ENCODE measurements around the gene SLC27A6.

Gene SLC27A6

DNA sequence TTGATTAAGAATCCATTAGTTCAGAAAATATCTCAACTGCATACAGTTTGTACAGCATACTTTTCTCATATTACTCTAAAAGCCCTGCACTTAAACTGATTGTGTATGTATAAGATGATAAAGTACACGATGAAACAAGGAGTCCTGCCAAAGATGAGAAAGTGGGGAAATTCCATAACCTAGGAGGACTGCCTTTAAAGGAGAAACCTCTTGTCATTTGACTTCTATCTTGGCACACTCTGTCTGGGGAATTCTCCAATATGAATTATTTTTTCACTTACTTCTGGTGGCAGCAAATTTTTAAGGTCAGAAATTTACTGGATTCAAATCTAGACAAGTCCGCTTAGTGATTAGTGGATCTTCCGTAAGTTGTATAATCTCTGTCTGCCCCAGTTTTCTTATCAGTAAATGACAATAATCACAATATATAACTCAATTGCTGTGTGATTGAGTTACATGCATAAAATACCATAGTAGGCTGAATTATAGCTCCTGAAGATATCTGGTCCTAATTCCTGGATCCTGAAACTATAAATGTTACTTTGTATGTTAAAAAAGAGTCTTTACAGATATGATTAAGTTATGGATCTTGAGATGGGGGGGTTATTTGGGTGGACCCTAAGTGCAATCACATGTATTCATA is 112.3 kb downstream of the SLC27A6 start:
- no peak overlapping the region for H3K27ac ChIP-seq (ENCODE audit: low read depth, low read length)
- H3K27me3 ChIP-seq (ENCODE audit: control insufficient read depth in 5 of 5, insufficient read depth in 4 of 5, low read length in 5 of 5), result no peaks in the 10 kb centered on the region
- no peak overlapping the region for H3K9ac ChIP-seq (ENCODE audit: low read length in 5 of 5)
- H3K4me3 ChIP-seq (ENCODE audit: low read depth in 1 of 5, low read length in 5 of 5), result no peak overlapping the region
- peaks cover 0 to 20% (median 5%) of the 10 kb centered on the region in 5 donors for H3K4me1 ChIP-seq (ENCODE audit: control insufficient read depth in 5 of 5, insufficient read depth in 5 of 5, low read length in 5 of 5)
- no peaks in the 10 kb centered on the region for H3K9me3 ChIP-seq (ENCODE audit: control insufficient read depth in 5 of 5, low read length in 5 of 5)
- H3K36me3 ChIP-seq (ENCODE audit: control insufficient read depth in 5 of 5, insufficient read depth in 5 of 5, low read length in 5 of 5), result no peaks in the 10 kb centered on the region

DNA sequence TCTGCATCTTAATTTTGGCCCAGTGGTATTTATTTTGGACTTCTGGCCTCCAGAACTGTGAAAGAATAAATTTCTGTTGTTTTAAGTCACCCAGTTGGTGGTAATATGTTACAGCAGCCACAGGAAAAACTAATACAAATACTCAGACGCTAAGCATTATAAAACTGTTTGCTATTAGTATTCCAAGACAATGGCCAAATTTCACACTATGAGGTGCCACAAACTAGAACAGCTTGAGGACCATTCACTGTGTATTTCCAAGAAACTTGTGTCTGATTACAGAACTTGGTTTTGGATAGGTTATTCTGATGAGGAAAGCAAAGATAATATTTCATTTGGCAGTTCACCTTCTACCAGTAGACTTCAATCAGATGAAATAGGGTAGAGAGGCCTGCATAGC is 113.0 kb downstream of the SLC27A6 start:
- Histone ChIP-seq H3K9me3 (ENCODE audit: control insufficient read depth in 5 of 5, low read length in 5 of 5) (no peaks in the 10 kb centered on the region), H3K4me3 (ENCODE audit: low read depth in 1 of 5, low read length in 5 of 5) (no peak overlapping the region), H3K9ac (ENCODE audit: low read length in 5 of 5) (no peak overlapping the region), H3K27ac (ENCODE audit: low read depth, low read length) (no peak overlapping the region), H3K27me3 (ENCODE audit: control insufficient read depth in 5 of 5, insufficient read depth in 4 of 5, low read length in 5 of 5) (no peaks in the 10 kb centered on the region), H3K36me3 (ENCODE audit: control insufficient read depth in 5 of 5, insufficient read depth in 5 of 5, low read length in 5 of 5) (no peaks in the 10 kb centered on the region), H3K4me1 (ENCODE audit: control insufficient read depth in 5 of 5, insufficient read depth in 5 of 5, low read length in 5 of 5) (peaks cover 0 to 18% (median 5%) of the 10 kb centered on the region in 5 donors)

GRCh38 chr5:129078660-129079059 is 113.4 kb downstream of the SLC27A6 start:
- Histone ChIP-seq H3K36me3 (ENCODE audit: control insufficient read depth in 5 of 5, insufficient read depth in 5 of 5, low read length in 5 of 5) (no peaks in the 10 kb centered on the region), H3K9ac (ENCODE audit: low read length in 5 of 5) (no peak overlapping the region), H3K4me1 (ENCODE audit: control insufficient read depth in 5 of 5, insufficient read depth in 5 of 5, low read length in 5 of 5) (peaks cover 0 to 18% (median 5%) of the 10 kb centered on the region in 5 donors), H3K9me3 (ENCODE audit: control insufficient read depth in 5 of 5, low read length in 5 of 5) (no peaks in the 10 kb centered on the region), H3K27ac (ENCODE audit: low read depth, low read length) (peak overlapping the region; percentile 52), H3K27me3 (ENCODE audit: control insufficient read depth in 5 of 5, insufficient read depth in 4 of 5, low read length in 5 of 5) (no peaks in the 10 kb centered on the region), H3K4me3 (ENCODE audit: low read depth in 1 of 5, low read length in 5 of 5) (no peak overlapping the region)

DNA sequence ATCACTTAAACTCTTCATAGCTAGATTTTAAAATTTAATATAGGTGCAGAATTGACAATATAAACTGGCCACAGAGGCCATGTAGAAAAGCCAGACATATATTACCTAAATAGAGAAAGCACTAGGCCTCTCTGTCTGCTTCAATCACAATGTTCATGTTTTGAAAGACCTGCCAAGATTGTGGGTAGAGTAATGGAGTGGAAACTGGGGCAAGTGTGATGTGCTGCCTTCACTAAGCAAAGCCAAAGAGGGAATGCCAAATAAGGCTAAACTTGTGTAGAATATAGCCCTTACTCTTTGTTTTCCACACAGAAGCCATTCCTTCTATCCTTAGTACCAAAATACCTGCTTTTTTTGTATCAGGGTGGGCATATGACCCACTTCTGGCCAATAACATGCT is 114.2 kb downstream of the SLC27A6 start:
- Histone ChIP-seq H3K27me3 (ENCODE audit: control insufficient read depth in 5 of 5, insufficient read depth in 4 of 5, low read length in 5 of 5) (no peaks in the 10 kb centered on the region), H3K27ac (ENCODE audit: low read depth, low read length) (peak overlapping the region; percentile 52), H3K4me3 (ENCODE audit: low read depth in 1 of 5, low read length in 5 of 5) (no peak overlapping the region), H3K4me1 (ENCODE audit: control insufficient read depth in 5 of 5, insufficient read depth in 5 of 5, low read length in 5 of 5) (peaks cover 0 to 18% (median 5%) of the 10 kb centered on the region in 5 donors), H3K9ac (ENCODE audit: low read length in 5 of 5) (no peak overlapping the region), H3K9me3 (ENCODE audit: control insufficient read depth in 5 of 5, low read length in 5 of 5) (no peaks in the 10 kb centered on the region), H3K36me3 (ENCODE audit: control insufficient read depth in 5 of 5, insufficient read depth in 5 of 5, low read length in 5 of 5) (no peaks in the 10 kb centered on the region)

DNA sequence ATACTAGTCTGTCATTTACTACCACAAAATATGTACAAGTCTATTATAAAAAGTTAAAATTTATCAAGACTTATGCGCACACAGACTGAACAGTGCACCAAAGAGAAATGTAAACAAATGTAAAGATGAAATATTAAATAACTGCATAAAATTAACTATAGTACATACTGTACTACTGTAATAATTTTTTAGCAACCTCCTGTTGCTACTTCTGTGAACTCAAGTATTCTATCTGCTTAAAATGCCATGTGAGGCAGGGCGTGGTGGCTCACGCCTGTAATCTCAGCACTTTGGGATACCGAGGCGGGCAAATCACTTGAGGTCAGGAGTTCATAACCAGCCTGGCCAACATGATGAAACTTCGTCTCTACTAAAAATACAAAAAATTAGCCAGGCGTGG is 115.5 kb downstream of the SLC27A6 start:
- Histone ChIP-seq H3K4me3 (ENCODE audit: low read depth in 1 of 5, low read length in 5 of 5) (no peak overlapping the region), H3K9me3 (ENCODE audit: control insufficient read depth in 5 of 5, low read length in 5 of 5) (no peaks in the 10 kb centered on the region), H3K36me3 (ENCODE audit: control insufficient read depth in 5 of 5, insufficient read depth in 5 of 5, low read length in 5 of 5) (no peaks in the 10 kb centered on the region), H3K9ac (ENCODE audit: low read length in 5 of 5) (no peak overlapping the region), H3K27ac (ENCODE audit: low read depth, low read length) (no peak overlapping the region), H3K4me1 (ENCODE audit: control insufficient read depth in 5 of 5, insufficient read depth in 5 of 5, low read length in 5 of 5) (peaks cover 0 to 18% (median 5%) of the 10 kb centered on the region in 5 donors), H3K27me3 (ENCODE audit: control insufficient read depth in 5 of 5, insufficient read depth in 4 of 5, low read length in 5 of 5) (no peaks in the 10 kb centered on the region)

DNA sequence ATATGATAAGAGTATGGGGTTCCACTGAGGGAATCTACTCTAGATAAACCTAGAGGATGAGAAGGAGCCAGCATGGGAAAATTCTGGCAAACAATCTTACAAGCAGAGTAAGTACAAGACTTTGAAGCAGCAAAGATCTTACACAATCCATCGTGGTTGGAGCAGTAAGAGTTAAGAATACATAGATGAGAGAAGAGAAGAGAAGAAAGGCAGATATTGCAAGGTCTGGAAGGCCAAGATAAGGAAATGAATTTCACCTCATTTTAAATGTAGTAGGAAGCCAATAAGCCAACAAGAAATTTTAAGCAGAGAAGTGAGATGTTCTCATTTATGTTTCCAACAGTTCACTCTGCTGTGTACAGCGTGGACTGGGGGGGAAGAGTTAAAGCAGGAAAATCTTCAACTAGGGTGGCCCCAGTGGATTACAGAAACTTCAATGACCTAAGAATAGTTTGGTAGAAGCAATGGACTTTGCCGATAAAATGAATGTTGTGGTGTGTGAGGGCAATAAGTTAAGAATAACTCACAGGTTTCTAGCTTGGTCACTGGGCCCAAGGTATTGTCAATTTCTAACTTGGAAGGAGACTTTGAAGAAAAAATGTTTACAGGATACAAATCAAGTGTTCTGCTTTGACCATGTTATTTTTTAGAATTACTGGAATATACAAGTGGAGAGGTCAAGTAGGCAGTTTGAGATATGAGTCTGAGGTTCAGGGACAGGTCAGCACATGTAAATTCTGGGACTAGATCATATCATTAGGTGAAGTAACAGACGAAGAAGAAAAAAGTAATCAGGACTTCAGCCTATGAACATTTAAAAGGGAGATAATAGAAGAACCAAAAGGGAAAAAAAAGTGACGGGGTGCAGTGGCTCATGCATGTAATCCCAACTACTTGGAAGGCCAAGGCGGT is 117.2 kb downstream of the SLC27A6 start:
- no peak overlapping the region for H3K9ac ChIP-seq (ENCODE audit: low read length in 5 of 5)

More for the DNA sequence above, 117.2 kb downstream of the SLC27A6 start:
- H3K27ac ChIP-seq (ENCODE audit: low read depth, low read length), result no peak overlapping the region
- H3K36me3 ChIP-seq (ENCODE audit: control insufficient read depth in 5 of 5, insufficient read depth in 5 of 5, low read length in 5 of 5), result no peaks in the 10 kb centered on the region
- no peak overlapping the region for H3K4me3 ChIP-seq (ENCODE audit: low read depth in 1 of 5, low read length in 5 of 5)
- H3K27me3 ChIP-seq (ENCODE audit: control insufficient read depth in 5 of 5, insufficient read depth in 4 of 5, low read length in 5 of 5), result no peaks in the 10 kb centered on the region
- H3K4me1 ChIP-seq (ENCODE audit: control insufficient read depth in 5 of 5, insufficient read depth in 5 of 5, low read length in 5 of 5), result peaks cover 0 to 18% (median 5%) of the 10 kb centered on the region in 5 donors
- H3K9me3 ChIP-seq (ENCODE audit: control insufficient read depth in 5 of 5, low read length in 5 of 5), result no peaks in the 10 kb centered on the region
